ENCODE measurements around the gene ADGRL4. TPM values are rescaled to one million over a fixed set of nuclear protein-coding genes. Genes with fewer than 3 reads are reported as not detected.
A peak's percentile ranks its signal among the peaks of the same experiment; 100 is the strongest.

ADGRL4 gene
- total and polyA plus RNA-seq, 11 donors: 9.0 to 41.1 (median 17.7) TPM

DNA sequence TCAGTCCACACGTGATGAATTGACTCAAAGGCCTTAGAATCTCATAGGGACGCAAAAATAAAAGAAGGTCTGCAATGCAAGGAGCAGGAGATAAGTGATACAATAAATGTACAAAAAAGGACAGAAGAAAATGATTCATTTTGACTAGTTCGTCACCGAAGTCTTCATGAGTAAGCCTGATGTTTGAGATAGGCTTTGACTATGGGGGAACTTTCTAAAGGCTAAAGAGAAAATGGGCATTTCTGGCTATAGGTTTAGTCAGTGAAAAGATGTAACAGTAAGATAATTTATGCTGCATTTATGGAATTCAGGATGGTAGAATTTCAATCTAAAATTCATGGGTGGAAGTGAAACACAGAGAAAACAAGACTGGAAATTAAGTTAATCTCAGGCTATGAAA lies 163.0 kb downstream of the ADGRL4 start:
- Histone ChIP-seq H3K27me3 (no peaks in the 10 kb centered on the region), H3K4me1 (peaks cover 0 to 14% (median 3%) of the 10 kb centered on the region in 12 donors), H3K9me3 (no peaks in the 10 kb centered on the region), H3K27ac (no peak overlapping the region), H3K4me3 (no peak overlapping the region), H3K36me3 (no peaks in the 10 kb centered on the region)
- TF ChIP-seq, protein P1, sequence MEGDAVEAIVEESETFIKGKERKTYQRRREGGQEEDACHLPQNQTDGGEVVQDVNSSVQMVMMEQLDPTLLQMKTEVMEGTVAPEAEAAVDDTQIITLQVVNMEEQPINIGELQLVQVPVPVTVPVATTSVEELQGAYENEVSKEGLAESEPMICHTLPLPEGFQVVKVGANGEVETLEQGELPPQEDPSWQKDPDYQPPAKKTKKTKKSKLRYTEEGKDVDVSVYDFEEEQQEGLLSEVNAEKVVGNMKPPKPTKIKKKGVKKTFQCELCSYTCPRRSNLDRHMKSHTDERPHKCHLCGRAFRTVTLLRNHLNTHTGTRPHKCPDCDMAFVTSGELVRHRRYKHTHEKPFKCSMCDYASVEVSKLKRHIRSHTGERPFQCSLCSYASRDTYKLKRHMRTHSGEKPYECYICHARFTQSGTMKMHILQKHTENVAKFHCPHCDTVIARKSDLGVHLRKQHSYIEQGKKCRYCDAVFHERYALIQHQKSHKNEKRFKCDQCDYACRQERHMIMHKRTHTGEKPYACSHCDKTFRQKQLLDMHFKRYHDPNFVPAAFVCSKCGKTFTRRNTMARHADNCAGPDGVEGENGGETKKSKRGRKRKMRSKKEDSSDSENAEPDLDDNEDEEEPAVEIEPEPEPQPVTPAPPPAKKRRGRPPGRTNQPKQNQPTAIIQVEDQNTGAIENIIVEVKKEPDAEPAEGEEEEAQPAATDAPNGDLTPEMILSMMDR (IDR thresholded peaks at IDR 0.05): no peak
- TF ChIP-seq POLR2A (IDR thresholded peaks at IDR 0.05): no peak
- ATAC-seq (no peak), DNase-seq (no peak)
- intact Hi-C loops (cut with DNase I): loop anchor here in 4 of 10 donors (5.0 kb wide), 2 partner anchors 354 to 509 kb away; no protein-coding TSS in a partner anchor
- WGBS, 4 donors: 78 to 93% (median 90%) methylated on average over 4 of the region's 4 CpGs

DNA sequence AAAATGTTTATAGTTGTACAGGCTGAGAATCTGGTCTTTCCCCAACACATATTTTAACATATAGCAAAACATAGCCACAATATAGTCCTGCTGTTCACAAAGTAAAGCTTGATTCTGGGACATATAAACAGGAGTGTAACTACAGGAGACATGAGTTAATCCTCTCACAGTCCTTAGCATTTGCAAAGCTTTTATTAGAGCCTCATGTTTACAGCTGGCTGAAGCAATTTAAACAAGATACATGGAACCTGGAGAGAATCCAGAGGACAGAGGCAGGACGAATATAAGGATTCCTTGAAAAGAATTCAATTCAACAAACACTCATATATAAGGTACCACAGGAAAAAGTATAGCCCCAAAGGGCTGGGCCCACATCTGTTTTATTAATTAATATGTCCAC lies 163.4 kb downstream of the ADGRL4 start:
- WGBS, 4 donors: 27 to 42% (median 38%) methylated on average over 1 of the region's 1 CpG

DNA sequence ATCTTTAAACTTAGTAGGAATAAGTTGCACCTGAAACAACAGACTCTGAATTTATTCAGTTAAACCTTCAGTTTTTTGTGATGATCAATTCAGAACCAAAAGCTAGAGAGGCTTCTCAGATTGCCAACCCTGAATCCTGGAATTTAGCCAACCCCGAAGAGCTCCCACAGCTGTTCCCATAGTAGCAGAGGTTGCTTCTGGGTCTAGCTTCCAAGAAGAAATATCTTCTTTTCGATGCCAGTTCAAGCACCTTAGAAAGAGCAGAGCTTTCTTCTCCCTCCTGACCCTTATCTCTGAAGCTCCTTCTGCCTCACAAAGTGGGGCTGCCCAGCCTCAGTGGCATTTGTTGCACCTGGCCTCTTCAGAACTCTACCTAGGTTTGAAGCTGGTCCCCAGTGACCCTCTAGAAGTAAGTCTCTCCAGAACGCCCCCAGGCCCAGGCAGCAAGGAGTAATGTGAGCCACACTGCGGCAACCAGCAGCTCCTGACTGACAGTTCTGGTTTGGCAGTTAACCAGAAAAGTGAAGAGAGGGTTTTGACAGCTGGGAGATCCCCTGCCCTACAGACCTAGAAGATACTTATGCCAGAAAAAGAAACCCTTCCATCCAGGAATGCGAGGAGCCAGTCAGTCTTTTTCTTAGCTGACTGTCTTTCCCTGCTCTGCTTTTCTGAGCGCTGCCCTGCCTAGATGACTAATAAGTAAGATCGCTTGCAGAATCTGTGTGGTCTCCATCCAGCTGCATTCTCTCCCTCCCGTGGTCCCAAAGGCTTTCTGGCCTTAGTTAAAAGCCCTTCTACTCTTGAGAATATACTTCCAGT lies 165.9 kb downstream of the ADGRL4 start:
- peak in 1 of 4 donors; percentile 52 for ATAC-seq

More for the DNA sequence above, 163.4 kb downstream of the ADGRL4 start:
- ATAC-seq (no peak), DNase-seq (no peak)
- Histone ChIP-seq H3K27me3 (no peaks in the 10 kb centered on the region), H3K36me3 (no peaks in the 10 kb centered on the region), H3K4me1 (peaks cover 0 to 14% (median 3%) of the 10 kb centered on the region in 12 donors), H3K9me3 (no peaks in the 10 kb centered on the region), H3K4me3 (no peak overlapping the region), H3K27ac (no peak overlapping the region)
- intact Hi-C loops (cut with DNase I): loop anchor here in 4 of 10 donors (5.0 kb wide), 2 partner anchors 354 to 509 kb away; no protein-coding TSS in a partner anchor
- TF ChIP-seq POLR2A (IDR thresholded peaks at IDR 0.05): no peak
- TF ChIP-seq, protein P1 (IDR thresholded peaks at IDR 0.05): no peak

More for the DNA sequence above, 165.9 kb downstream of the ADGRL4 start:
- DNase-seq: peak in 3 of 5 donors; percentile 22 to 58 (median 24)
- Histone ChIP-seq H3K4me1 (peaks cover 0 to 14% (median 3%) of the 10 kb centered on the region in 12 donors), H3K9me3 (no peaks in the 10 kb centered on the region), H3K36me3 (no peaks in the 10 kb centered on the region), H3K27ac (no peak overlapping the region), H3K4me3 (peak overlapping the region in 1 of 12 donors; percentile 4), H3K27me3 (no peaks in the 10 kb centered on the region)
- intact Hi-C loops (cut with DNase I): loop anchor here in 7 of 10 donors (2.0 to 5.0 kb wide), 3 partner anchors 356 to 512 kb away; no protein-coding TSS in a partner anchor
- no peak for TF ChIP-seq POLR2A (IDR thresholded peaks at IDR 0.05)
- TF ChIP-seq, protein P1 (IDR thresholded peaks at IDR 0.05): no peak
- 35 to 45% (median 39%) methylated on average over 8 of the region's 8 CpGs for WGBS, 4 donors
